ENCODE data around the gene PIK3R5. TPM values are rescaled to one million over a fixed set of nuclear protein-coding genes. Genes with fewer than 3 reads are reported as not detected.

The PIK3R5 gene
- total and polyA plus RNA-seq, 4 donors, result 11.7 to 70.9 (median 35.0) TPM

DNA sequence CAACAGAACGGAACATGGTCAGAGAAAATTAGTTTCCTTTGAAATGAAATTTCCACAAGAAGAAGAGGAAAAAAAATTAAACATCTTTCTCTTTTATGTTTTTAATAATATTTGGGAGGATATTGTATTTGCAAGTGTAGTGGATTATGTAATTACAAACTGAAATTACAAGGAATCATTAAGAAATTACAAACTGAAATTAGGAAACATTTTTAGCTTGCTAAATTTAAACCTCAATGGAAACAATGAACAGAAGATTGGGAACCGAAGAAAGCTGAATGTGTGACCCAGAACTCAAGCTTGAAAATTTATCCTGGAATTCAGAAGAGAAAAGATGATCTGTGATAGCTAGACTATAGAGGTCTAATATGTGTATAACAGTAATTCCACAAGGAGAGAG, 4.4 kb upstream of the PIK3R5 start:
- Histone ChIP-seq H3K27me3 (ENCODE audit: control insufficient read depth in 3 of 3, insufficient read depth in 3 of 3, low read length in 2 of 3) (peaks cover 0 to 35% (median 7%) of the 10 kb centered on the region in 3 donors), H3K36me3 (ENCODE audit: control insufficient read depth in 4 of 4, insufficient read depth in 4 of 4, low read length in 4 of 4) (no peaks in the 10 kb centered on the region), H3K9me3 (ENCODE audit: control insufficient read depth in 4 of 4, insufficient read depth in 3 of 4, low read length in 3 of 4) (peaks cover 0 to 8% (median 0%) of the 10 kb centered on the region in 4 donors), H3K9ac (ENCODE audit: insufficient read depth in 1 of 2, low read length in 2 of 2) (no peak overlapping the region), H3K27ac (ENCODE audit: low read depth in 1 of 2, low read length in 1 of 2) (no peak overlapping the region), H3K4me1 (ENCODE audit: control insufficient read depth in 5 of 5, insufficient read depth in 5 of 5, low read length in 5 of 5) (peaks cover 0 to 2% (median 0%) of the 10 kb centered on the region in 5 donors), H3K4me3 (no peak overlapping the region)
- WGBS, 2 donors, result 45 to 70% methylated on average over 2 of the region's 2 CpGs
- DNase-seq (no peak), ATAC-seq (ENCODE audit: insufficient read depth, low FRiP score) (no peak)
- TF ChIP-seq, protein P1, sequence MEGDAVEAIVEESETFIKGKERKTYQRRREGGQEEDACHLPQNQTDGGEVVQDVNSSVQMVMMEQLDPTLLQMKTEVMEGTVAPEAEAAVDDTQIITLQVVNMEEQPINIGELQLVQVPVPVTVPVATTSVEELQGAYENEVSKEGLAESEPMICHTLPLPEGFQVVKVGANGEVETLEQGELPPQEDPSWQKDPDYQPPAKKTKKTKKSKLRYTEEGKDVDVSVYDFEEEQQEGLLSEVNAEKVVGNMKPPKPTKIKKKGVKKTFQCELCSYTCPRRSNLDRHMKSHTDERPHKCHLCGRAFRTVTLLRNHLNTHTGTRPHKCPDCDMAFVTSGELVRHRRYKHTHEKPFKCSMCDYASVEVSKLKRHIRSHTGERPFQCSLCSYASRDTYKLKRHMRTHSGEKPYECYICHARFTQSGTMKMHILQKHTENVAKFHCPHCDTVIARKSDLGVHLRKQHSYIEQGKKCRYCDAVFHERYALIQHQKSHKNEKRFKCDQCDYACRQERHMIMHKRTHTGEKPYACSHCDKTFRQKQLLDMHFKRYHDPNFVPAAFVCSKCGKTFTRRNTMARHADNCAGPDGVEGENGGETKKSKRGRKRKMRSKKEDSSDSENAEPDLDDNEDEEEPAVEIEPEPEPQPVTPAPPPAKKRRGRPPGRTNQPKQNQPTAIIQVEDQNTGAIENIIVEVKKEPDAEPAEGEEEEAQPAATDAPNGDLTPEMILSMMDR (IDR thresholded peaks at IDR 0.05; ENCODE audit: control extremely low read depth, extremely low read depth), result no peak

DNA sequence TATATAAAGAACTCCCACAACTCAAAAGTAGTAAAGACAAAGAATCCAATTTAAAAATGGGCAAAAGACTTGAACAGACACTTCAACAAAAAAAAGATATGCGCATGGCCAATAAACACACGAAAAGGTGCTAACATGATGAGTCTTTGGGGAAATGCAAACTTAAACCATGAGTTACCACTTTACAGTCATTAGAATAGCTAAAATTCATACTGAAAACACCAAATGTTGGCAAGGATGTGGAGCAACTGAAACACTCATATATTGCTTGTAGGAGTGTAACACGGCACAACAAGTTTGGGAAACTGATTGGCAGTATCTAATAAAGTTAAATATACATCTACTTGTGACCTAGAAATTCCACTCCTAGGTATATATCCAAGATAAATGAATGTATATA, 3.0 kb upstream of the PIK3R5 start:
- H3K36me3 ChIP-seq (ENCODE audit: control insufficient read depth in 4 of 4, insufficient read depth in 4 of 4, low read length in 4 of 4), result no peaks in the 10 kb centered on the region
- H3K4me1 ChIP-seq (ENCODE audit: control insufficient read depth in 5 of 5, insufficient read depth in 5 of 5, low read length in 5 of 5), result peaks cover 0 to 2% (median 0%) of the 10 kb centered on the region in 5 donors
- H3K9me3 ChIP-seq (ENCODE audit: control insufficient read depth in 4 of 4, insufficient read depth in 3 of 4, low read length in 3 of 4), result peaks cover 0 to 8% (median 0%) of the 10 kb centered on the region in 4 donors
- DNase-seq (no peak), ATAC-seq (ENCODE audit: insufficient read depth, low FRiP score) (no peak)
- no peak overlapping the region for H3K9ac ChIP-seq (ENCODE audit: insufficient read depth in 1 of 2, low read length in 2 of 2)
- no peak overlapping the region for H3K4me3 ChIP-seq
- WGBS, 2 donors, result 85 to 96% methylated on average over 3 of the region's 3 CpGs
- no peak overlapping the region for H3K27ac ChIP-seq (ENCODE audit: low read depth in 1 of 2, low read length in 1 of 2)
- TF ChIP-seq, protein P1 (IDR thresholded peaks at IDR 0.05; ENCODE audit: control extremely low read depth, extremely low read depth), result no peak
- H3K27me3 ChIP-seq (ENCODE audit: control insufficient read depth in 3 of 3, insufficient read depth in 3 of 3, low read length in 2 of 3), result peaks cover 0 to 49% (median 20%) of the 10 kb centered on the region in 3 donors

DNA sequence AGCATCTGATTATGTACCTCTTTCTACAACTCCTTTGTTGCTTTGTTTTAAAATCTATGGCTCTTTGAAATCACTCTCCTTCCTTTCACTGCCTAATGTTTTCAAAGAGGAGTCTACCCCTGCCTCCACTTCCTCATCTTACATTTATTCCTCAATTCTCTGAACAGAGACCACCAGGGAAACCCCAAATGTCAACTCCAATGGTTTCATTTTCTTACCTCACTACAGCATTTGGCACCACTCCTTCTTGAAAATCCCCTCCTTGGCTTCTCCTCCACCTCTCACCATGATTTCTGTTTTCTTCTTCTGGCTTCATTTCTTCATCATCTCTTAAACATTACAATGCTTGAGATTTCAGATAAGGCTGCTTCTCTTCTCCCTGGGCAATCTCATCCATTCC, 2.4 kb upstream of the PIK3R5 start:
- no peak for ATAC-seq (ENCODE audit: insufficient read depth, low FRiP score)
- H3K27me3 ChIP-seq (ENCODE audit: control insufficient read depth in 3 of 3, insufficient read depth in 3 of 3, low read length in 2 of 3), result peaks cover 0 to 56% (median 25%) of the 10 kb centered on the region in 3 donors

More for the DNA sequence above, 2.4 kb upstream of the PIK3R5 start:
- H3K4me3 ChIP-seq, result no peak overlapping the region
- H3K27ac ChIP-seq (ENCODE audit: low read depth in 1 of 2, low read length in 1 of 2), result no peak overlapping the region
- no peak for DNase-seq
- H3K9ac ChIP-seq (ENCODE audit: insufficient read depth in 1 of 2, low read length in 2 of 2), result no peak overlapping the region
- H3K9me3 ChIP-seq (ENCODE audit: control insufficient read depth in 4 of 4, insufficient read depth in 3 of 4, low read length in 3 of 4), result peaks cover 0 to 8% (median 0%) of the 10 kb centered on the region in 4 donors
- no peaks in the 10 kb centered on the region for H3K36me3 ChIP-seq (ENCODE audit: control insufficient read depth in 4 of 4, insufficient read depth in 4 of 4, low read length in 4 of 4)
- TF ChIP-seq, protein P1 (IDR thresholded peaks at IDR 0.05; ENCODE audit: control extremely low read depth, extremely low read depth), result no peak
- H3K4me1 ChIP-seq (ENCODE audit: control insufficient read depth in 5 of 5, insufficient read depth in 5 of 5, low read length in 5 of 5), result peaks cover 0 to 2% (median 0%) of the 10 kb centered on the region in 5 donors
